Measurements from ENCODE around the gene CFAP97. TPM values are rescaled to one million over a fixed set of nuclear protein-coding genes. Genes with fewer than 3 reads are reported as not detected.

CFAP97 gene
- polyA plus RNA-seq, 1 donor from 2014 or later: 29.8 TPM

DNA sequence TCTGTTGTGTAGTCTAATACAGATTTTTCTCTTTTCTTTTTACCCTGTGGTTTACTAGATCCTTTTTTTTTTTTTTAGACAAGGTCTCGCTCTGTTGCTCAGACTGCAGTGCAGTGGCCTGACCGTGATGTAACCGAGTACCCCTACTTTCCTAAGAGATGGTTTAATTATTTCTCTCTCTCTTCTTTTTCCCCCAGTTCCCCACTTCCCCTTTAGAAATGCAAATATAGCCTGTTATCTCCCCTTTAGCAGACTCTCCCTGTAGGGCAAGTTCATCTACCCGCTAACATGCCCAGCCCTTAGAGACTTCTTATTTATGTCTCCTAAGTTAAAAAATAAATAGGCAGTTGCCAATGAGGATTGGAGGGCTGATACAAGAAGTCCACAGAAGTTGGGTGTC is 10.1 kb upstream of the CFAP97 start:
- Histone ChIP-seq H3K4me2 (ENCODE audit: low read length) (no peak overlapping the region), H3K4me3 (ENCODE audit: low read length) (no peak overlapping the region), H3K9me3 (ENCODE audit: low read length) (no peaks in the 10 kb centered on the region), H4K20me1 (ENCODE audit: insufficient read depth) (no peaks in the 10 kb centered on the region), H2AFZ (ENCODE audit: low read depth, low read length) (no peak overlapping the region), H3F3A (ENCODE audit: insufficient read depth, low read length, poor library complexity, severe bottlenecking) (no peaks in the 10 kb centered on the region), H3K9me2 (ENCODE audit: insufficient read depth, low read length) (no peaks in the 10 kb centered on the region), H3K9ac (ENCODE audit: low read length) (no peak overlapping the region), H3K27ac (ENCODE audit: low read length) (no peak overlapping the region), H3K79me2 (replicated peaks; ENCODE audit: insufficient read depth, low read length) (peaks cover 7% of the 10 kb centered on the region), H3K36me3 (ENCODE audit: insufficient read depth, low read length) (no peaks in the 10 kb centered on the region), H3K27me3 (ENCODE audit: insufficient read depth, low read depth, low read length) (no peaks in the 10 kb centered on the region)
- TF ChIP-seq EZH2 (IDR thresholded peaks at IDR 0.05; ENCODE audit: borderline replicate concordance, insufficient read depth, low read length, poor library complexity, severe bottlenecking) (no peak), TAF1 (IDR thresholded peaks at IDR 0.05; ENCODE audit: low read depth) (no peak), EP300 (conservative IDR thresholded peaks at IDR 0.05; ENCODE audit: poor library complexity, severe bottlenecking) (no peak), SMC3 (conservative IDR thresholded peaks at IDR 0.05; ENCODE audit: poor library complexity) (no peak), RAD21 (conservative IDR thresholded peaks at IDR 0.05) (no peak), POLR2AphosphoS5 (IDR thresholded peaks at IDR 0.05) (no peak), MXI1 (conservative IDR thresholded peaks at IDR 0.05; ENCODE audit: poor library complexity, severe bottlenecking) (no peak)
- TF ChIP-seq, protein P1, sequence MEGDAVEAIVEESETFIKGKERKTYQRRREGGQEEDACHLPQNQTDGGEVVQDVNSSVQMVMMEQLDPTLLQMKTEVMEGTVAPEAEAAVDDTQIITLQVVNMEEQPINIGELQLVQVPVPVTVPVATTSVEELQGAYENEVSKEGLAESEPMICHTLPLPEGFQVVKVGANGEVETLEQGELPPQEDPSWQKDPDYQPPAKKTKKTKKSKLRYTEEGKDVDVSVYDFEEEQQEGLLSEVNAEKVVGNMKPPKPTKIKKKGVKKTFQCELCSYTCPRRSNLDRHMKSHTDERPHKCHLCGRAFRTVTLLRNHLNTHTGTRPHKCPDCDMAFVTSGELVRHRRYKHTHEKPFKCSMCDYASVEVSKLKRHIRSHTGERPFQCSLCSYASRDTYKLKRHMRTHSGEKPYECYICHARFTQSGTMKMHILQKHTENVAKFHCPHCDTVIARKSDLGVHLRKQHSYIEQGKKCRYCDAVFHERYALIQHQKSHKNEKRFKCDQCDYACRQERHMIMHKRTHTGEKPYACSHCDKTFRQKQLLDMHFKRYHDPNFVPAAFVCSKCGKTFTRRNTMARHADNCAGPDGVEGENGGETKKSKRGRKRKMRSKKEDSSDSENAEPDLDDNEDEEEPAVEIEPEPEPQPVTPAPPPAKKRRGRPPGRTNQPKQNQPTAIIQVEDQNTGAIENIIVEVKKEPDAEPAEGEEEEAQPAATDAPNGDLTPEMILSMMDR (IDR thresholded peaks at IDR 0.05; ENCODE audit: poor library complexity, severe bottlenecking): no peak
- TF ChIP-seq, protein P2, sequence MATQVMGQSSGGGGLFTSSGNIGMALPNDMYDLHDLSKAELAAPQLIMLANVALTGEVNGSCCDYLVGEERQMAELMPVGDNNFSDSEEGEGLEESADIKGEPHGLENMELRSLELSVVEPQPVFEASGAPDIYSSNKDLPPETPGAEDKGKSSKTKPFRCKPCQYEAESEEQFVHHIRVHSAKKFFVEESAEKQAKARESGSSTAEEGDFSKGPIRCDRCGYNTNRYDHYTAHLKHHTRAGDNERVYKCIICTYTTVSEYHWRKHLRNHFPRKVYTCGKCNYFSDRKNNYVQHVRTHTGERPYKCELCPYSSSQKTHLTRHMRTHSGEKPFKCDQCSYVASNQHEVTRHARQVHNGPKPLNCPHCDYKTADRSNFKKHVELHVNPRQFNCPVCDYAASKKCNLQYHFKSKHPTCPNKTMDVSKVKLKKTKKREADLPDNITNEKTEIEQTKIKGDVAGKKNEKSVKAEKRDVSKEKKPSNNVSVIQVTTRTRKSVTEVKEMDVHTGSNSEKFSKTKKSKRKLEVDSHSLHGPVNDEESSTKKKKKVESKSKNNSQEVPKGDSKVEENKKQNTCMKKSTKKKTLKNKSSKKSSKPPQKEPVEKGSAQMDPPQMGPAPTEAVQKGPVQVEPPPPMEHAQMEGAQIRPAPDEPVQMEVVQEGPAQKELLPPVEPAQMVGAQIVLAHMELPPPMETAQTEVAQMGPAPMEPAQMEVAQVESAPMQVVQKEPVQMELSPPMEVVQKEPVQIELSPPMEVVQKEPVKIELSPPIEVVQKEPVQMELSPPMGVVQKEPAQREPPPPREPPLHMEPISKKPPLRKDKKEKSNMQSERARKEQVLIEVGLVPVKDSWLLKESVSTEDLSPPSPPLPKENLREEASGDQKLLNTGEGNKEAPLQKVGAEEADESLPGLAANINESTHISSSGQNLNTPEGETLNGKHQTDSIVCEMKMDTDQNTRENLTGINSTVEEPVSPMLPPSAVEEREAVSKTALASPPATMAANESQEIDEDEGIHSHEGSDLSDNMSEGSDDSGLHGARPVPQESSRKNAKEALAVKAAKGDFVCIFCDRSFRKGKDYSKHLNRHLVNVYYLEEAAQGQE (IDR thresholded peaks at IDR 0.05; ENCODE audit: borderline replicate concordance): no peak

DNA sequence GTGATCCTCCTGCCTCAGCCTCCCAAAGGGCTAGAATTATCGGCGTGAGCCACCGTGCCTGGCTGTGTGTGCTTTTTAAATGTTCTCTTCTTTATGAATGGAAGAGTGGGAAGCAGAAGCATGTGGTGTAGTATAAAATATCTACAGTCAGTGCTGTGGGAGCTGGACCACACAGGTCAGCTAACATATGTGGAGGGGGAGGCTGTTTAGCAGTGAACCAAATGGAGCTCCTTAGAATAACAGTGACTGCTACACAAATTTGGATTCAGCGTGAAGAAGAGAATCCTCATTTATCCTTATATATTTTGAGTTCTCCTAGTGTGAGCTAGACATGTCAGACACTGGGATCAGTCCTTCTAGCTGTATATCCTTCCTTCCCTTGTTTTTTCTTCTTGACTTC is 8.8 kb upstream of the CFAP97 start:
- no peaks in the 10 kb centered on the region for H4K20me1 ChIP-seq (ENCODE audit: insufficient read depth)
- no peak overlapping the region for H3K4me2 ChIP-seq (ENCODE audit: low read length)
- no peaks in the 10 kb centered on the region for H3K9me3 ChIP-seq (ENCODE audit: low read length)
- TF ChIP-seq, protein P2 (IDR thresholded peaks at IDR 0.05; ENCODE audit: borderline replicate concordance): no peak
- TF ChIP-seq RAD21 (conservative IDR thresholded peaks at IDR 0.05) (no peak), SMC3 (conservative IDR thresholded peaks at IDR 0.05; ENCODE audit: poor library complexity) (no peak), MXI1 (conservative IDR thresholded peaks at IDR 0.05; ENCODE audit: poor library complexity, severe bottlenecking) (no peak), EP300 (conservative IDR thresholded peaks at IDR 0.05; ENCODE audit: poor library complexity, severe bottlenecking) (no peak), TAF1 (IDR thresholded peaks at IDR 0.05; ENCODE audit: low read depth) (no peak), EZH2 (IDR thresholded peaks at IDR 0.05; ENCODE audit: borderline replicate concordance, insufficient read depth, low read length, poor library complexity, severe bottlenecking) (no peak), POLR2AphosphoS5 (IDR thresholded peaks at IDR 0.05) (no peak)
- TF ChIP-seq, protein P1 (IDR thresholded peaks at IDR 0.05; ENCODE audit: poor library complexity, severe bottlenecking): no peak
- H3K9me2 ChIP-seq (ENCODE audit: insufficient read depth, low read length): no peaks in the 10 kb centered on the region
- H3K27ac ChIP-seq (ENCODE audit: low read length): no peak overlapping the region
- no peaks in the 10 kb centered on the region for H3F3A ChIP-seq (ENCODE audit: insufficient read depth, low read length, poor library complexity, severe bottlenecking)
- H3K9ac ChIP-seq (ENCODE audit: low read length): no peak overlapping the region
- no peaks in the 10 kb centered on the region for H3K27me3 ChIP-seq (ENCODE audit: insufficient read depth, low read depth, low read length)
- no peaks in the 10 kb centered on the region for H3K36me3 ChIP-seq (ENCODE audit: insufficient read depth, low read length)
- no peak overlapping the region for H2AFZ ChIP-seq (ENCODE audit: low read depth, low read length)
- peaks cover 7% of the 10 kb centered on the region for H3K79me2 ChIP-seq (replicated peaks; ENCODE audit: insufficient read depth, low read length)
- H3K4me3 ChIP-seq (ENCODE audit: low read length): no peak overlapping the region
